ENCODE measurements around the gene WDR45.

- TF ChIP-seq YY1 (IDR thresholded peaks at IDR 0.05; ENCODE audit: insufficient read depth, insufficient read length) (no peak), ZNF274 (IDR thresholded peaks at IDR 0.05; ENCODE audit: low read depth, low read length) (no peak)
Measured at GRCh38 chrX:49054073-49054762, 25.5 kb downstream of the WDR45 start.
